Activated T-cell treated with anti-CD3 and anti-CD28 coated beads, Interleukin-2, amount 50 U/mL, for 4 hours (primary cell): ENCODE results near the gene CD34. TPM values are rescaled to one million over a fixed set of nuclear protein-coding genes. Genes with fewer than 3 reads are reported as not detected.
A peak's percentile ranks its signal among the peaks of the same experiment; 100 is the strongest.

Source experiments
- ATAC-seq, 2 donors: fragments of 200-7000 bp; cut with Tn5 transposase; one replicate each; pipeline ENCODE4 v1.10.0; 2021
- DNase-seq: peaks from one replicate; pipeline ENCODE4 v3.0.0-alpha.2; 2020
- H3K27me3 Mint-ChIP-seq: one replicate; pipeline ENCODE4 v1.8.0; 2021; ENCODE audit warnings: low read depth, mixed read lengths
- H3K36me3 Mint-ChIP-seq: one replicate; pipeline ENCODE4 v1.8.0; 2022; ENCODE audit warnings: mixed read lengths; ENCODE audit not compliant: insufficient read depth
- H3K4me1 Mint-ChIP-seq: one replicate; pipeline ENCODE4 v1.8.0; 2021; ENCODE audit warnings: low read depth, mixed read lengths
- H3K4me3 Mint-ChIP-seq: one replicate; pipeline ENCODE4 v1.8.0; 2021; ENCODE audit warnings: mild to moderate bottlenecking, moderate library complexity, mixed read lengths
- H3K9me3 Mint-ChIP-seq: one replicate; pipeline ENCODE4 v1.8.0; 2021; ENCODE audit warnings: mixed read lengths
- total RNA-seq, 3 donors: library from RNA; stranded (reverse); gene quantifications; one replicate each; pipeline ENCODE4 v1.2.1, GENCODE V29; 2021

The CD34 gene
- total RNA-seq, result under 1 TPM; 0.05 to 0.20 (median 0.08) TPM

GRCh38 chr1:207910591-207911354 lies at the start of gene CD34:
Gene CD34, minus strand, starts transcription at chr1:207911125. Its CDS starts 45 bp downstream, at chr1:207911080.
- Mint-ChIP-seq H3K27me3 (peaks cover 46% of the 10 kb centered on the region), H3K36me3 (no peaks in the 10 kb centered on the region), H3K4me1 (peaks cover 16% of the 10 kb centered on the region), H3K9me3 (no peaks in the 10 kb centered on the region), H3K4me3 (peak within 1 kb of the TSS; percentile 37)
- no peak for DNase-seq
- peak; percentile 71 to 80 for ATAC-seq

- DNase-seq, result no peak
- Mint-ChIP-seq H3K36me3 (no peaks in the 10 kb centered on the region), H3K4me3 (no peak overlapping the region), H3K27me3 (peaks cover 59% of the 10 kb centered on the region), H3K4me1 (peaks cover 5% of the 10 kb centered on the region), H3K9me3 (no peaks in the 10 kb centered on the region)
- ATAC-seq, result no peak
Measured at GRCh38 chr1:207960346-207960745, 49.4 kb upstream of the CD34 start.

GRCh38 chr1:207959910-207960309 lies 49.0 kb upstream of the CD34 start:
- Mint-ChIP-seq H3K4me1 (peaks cover 5% of the 10 kb centered on the region), H3K4me3 (peak overlapping the region; percentile 64), H3K9me3 (no peaks in the 10 kb centered on the region), H3K36me3 (no peaks in the 10 kb centered on the region), H3K27me3 (peaks cover 62% of the 10 kb centered on the region)
- ATAC-seq (no peak), DNase-seq (no peak)

- no peaks in the 10 kb centered on the region for H3K9me3 Mint-ChIP-seq
- no peak for DNase-seq
- H3K27me3 Mint-ChIP-seq, result peaks cover 64% of the 10 kb centered on the region
- peak; percentile 45 to 59 for ATAC-seq
- no peaks in the 10 kb centered on the region for H3K36me3 Mint-ChIP-seq
- peaks cover 5% of the 10 kb centered on the region for H3K4me1 Mint-ChIP-seq
- H3K4me3 Mint-ChIP-seq, result peak overlapping the region; percentile 64
Measured at GRCh38 chr1:207959141-207959825, 48.4 kb upstream of the CD34 start.

- DNase-seq, result no peak
- Mint-ChIP-seq H3K4me1 (peaks cover 5% of the 10 kb centered on the region), H3K36me3 (no peaks in the 10 kb centered on the region), H3K27me3 (peaks cover 66% of the 10 kb centered on the region), H3K4me3 (peak overlapping the region; percentile 53), H3K9me3 (no peaks in the 10 kb centered on the region)
- ATAC-seq, result peak in 1 of 2 donors; percentile 3
Measured at GRCh38 chr1:207958376-207959139, 47.6 kb upstream of the CD34 start.

- DNase-seq (no peak), ATAC-seq (no peak)
- Mint-ChIP-seq H3K9me3 (no peaks in the 10 kb centered on the region), H3K4me1 (no peaks in the 10 kb centered on the region), H3K36me3 (no peaks in the 10 kb centered on the region), H3K27me3 (peaks cover 65% of the 10 kb centered on the region), H3K4me3 (no peak overlapping the region)
Measured at GRCh38 chr1:207956986-207957385, 46.1 kb upstream of the CD34 start.

GRCh38 chr1:207954104-207954503 lies 43.2 kb upstream of the CD34 start:
- no peaks in the 10 kb centered on the region for H3K9me3 Mint-ChIP-seq
- H3K27me3 Mint-ChIP-seq, result peaks cover 46% of the 10 kb centered on the region

GRCh38 chr1:207952617-207953542 lies 42.0 kb upstream of the CD34 start:
- peaks cover 34% of the 10 kb centered on the region for H3K27me3 Mint-ChIP-seq
- H3K4me1 Mint-ChIP-seq, result no peaks in the 10 kb centered on the region
- ATAC-seq (no peak), DNase-seq (no peak)
- H3K9me3 Mint-ChIP-seq, result no peaks in the 10 kb centered on the region
- H3K36me3 Mint-ChIP-seq, result no peaks in the 10 kb centered on the region
- no peak overlapping the region for H3K4me3 Mint-ChIP-seq

More at GRCh38 chr1:207954104-207954503, 43.2 kb upstream of the CD34 start:
- no peak overlapping the region for H3K4me3 Mint-ChIP-seq
- no peaks in the 10 kb centered on the region for H3K4me1 Mint-ChIP-seq
- ATAC-seq, result no peak
- H3K36me3 Mint-ChIP-seq, result no peaks in the 10 kb centered on the region
- DNase-seq, result no peak

GRCh38 chr1:207951652-207952051 lies 40.7 kb upstream of the CD34 start:
- DNase-seq (no peak), ATAC-seq (no peak)
- Mint-ChIP-seq H3K4me1 (no peaks in the 10 kb centered on the region), H3K9me3 (no peaks in the 10 kb centered on the region), H3K4me3 (no peak overlapping the region), H3K27me3 (peaks cover 25% of the 10 kb centered on the region), H3K36me3 (no peaks in the 10 kb centered on the region)

- Mint-ChIP-seq H3K36me3 (no peaks in the 10 kb centered on the region), H3K4me1 (no peaks in the 10 kb centered on the region), H3K27me3 (peaks cover 15% of the 10 kb centered on the region), H3K4me3 (no peak overlapping the region), H3K9me3 (no peaks in the 10 kb centered on the region)
- no peak for ATAC-seq
- no peak for DNase-seq
Measured at GRCh38 chr1:207950750-207951149, 39.8 kb upstream of the CD34 start.

GRCh38 chr1:207949571-207950195 lies 38.8 kb upstream of the CD34 start:
- peaks cover 10% of the 10 kb centered on the region for H3K27me3 Mint-ChIP-seq
- no peaks in the 10 kb centered on the region for H3K4me1 Mint-ChIP-seq
- no peaks in the 10 kb centered on the region for H3K36me3 Mint-ChIP-seq
- ATAC-seq, result no peak
- no peak for DNase-seq
- H3K4me3 Mint-ChIP-seq, result no peak overlapping the region
- no peaks in the 10 kb centered on the region for H3K9me3 Mint-ChIP-seq

GRCh38 chr1:207948536-207949250 lies 37.8 kb upstream of the CD34 start:
- no peaks in the 10 kb centered on the region for H3K4me1 Mint-ChIP-seq
- no peaks in the 10 kb centered on the region for H3K36me3 Mint-ChIP-seq
- no peak for ATAC-seq
- H3K27me3 Mint-ChIP-seq, result peaks cover 5% of the 10 kb centered on the region
- H3K4me3 Mint-ChIP-seq, result no peak overlapping the region
- DNase-seq, result no peak
- H3K9me3 Mint-ChIP-seq, result no peaks in the 10 kb centered on the region

GRCh38 chr1:207946756-207947155 lies 35.8 kb upstream of the CD34 start:
- Mint-ChIP-seq H3K9me3 (no peaks in the 10 kb centered on the region), H3K36me3 (no peaks in the 10 kb centered on the region), H3K4me1 (no peaks in the 10 kb centered on the region), H3K27me3 (peaks cover 10% of the 10 kb centered on the region), H3K4me3 (no peak overlapping the region)
- ATAC-seq (no peak), DNase-seq (no peak)
